ENCODE data around the gene OTUD3. TPM values are rescaled to one million over a fixed set of nuclear protein-coding genes. Genes with fewer than 3 reads are reported as not detected.

OTUD3 gene
- total and polyA plus RNA-seq, 2 of the 13 experiments (the other 11 are each of a cell fraction or from before 2014, with no cell fraction given), result 5.2 to 7.5 TPM

DNA sequence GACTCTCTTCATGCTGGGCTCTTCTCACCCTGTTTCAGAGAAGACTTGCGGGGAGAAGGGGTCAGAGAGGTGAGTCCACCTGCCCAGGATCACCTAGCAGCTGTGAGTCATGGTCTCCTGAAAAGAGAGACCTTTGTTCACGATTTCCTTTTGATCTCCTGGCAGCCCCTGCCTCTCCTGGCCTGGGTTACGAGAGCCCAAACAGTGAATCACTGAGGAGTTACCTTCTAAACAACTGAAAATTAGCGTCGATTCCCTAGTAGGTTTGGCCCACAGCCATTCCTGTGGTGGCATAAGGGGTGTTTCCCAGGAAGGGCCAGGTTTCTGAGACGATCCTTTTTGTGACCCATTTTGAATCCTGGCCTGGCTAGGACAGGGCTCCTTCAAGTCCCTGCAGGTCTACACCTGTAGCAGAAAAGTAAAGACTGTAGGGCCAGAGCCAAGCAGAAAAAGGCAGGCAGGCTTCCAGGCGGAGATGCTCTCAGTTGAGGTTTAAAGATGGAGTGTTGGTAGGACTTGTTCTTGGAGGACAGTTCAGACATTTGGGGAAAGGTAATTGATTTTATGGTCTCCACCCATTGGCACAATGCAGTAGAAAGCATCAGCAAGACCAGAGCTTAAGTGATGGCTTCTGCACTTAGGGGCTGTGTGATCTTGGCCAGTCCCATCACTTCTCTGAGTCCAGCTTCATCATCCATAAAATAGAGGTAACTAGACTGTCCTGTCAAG is 43.3 kb downstream of the OTUD3 start (continued):
- TF ChIP-seq, protein P1, sequence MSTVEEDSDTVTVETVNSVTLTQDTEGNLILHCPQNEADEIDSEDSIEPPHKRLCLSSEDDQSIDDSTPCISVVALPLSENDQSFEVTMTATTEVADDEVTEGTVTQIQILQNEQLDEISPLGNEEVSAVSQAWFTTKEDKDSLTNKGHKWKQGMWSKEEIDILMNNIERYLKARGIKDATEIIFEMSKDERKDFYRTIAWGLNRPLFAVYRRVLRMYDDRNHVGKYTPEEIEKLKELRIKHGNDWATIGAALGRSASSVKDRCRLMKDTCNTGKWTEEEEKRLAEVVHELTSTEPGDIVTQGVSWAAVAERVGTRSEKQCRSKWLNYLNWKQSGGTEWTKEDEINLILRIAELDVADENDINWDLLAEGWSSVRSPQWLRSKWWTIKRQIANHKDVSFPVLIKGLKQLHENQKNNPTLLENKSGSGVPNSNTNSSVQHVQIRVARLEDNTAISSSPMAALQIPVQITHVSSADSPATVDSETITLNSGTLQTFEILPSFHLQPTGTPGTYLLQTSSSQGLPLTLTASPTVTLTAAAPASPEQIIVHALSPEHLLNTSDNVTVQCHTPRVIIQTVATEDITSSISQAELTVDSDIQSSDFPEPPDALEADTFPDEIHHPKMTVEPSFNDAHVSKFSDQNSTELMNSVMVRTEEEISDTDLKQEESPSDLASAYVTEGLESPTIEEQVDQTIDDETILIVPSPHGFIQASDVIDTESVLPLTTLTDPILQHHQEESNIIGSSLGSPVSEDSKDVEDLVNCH (CRISPR knock-in tag; IDR thresholded peaks at IDR 0.05), result no peak
- TF ChIP-seq ZNF44 (CRISPR knock-in tag; IDR thresholded peaks at IDR 0.05) (no peak), BHLHE40 (IDR thresholded peaks at IDR 0.05; ENCODE audit: low read length) (0 out of 2 replicates have a peak, but pooled peaks have one; percentile 6), ELF4 (CRISPR knock-in tag; IDR thresholded peaks at IDR 0.05; ENCODE audit: borderline replicate concordance) (no peak), CBFB (CRISPR knock-in tag; IDR thresholded peaks at IDR 0.05) (0 out of 2 replicates have a peak, but pooled peaks have one; percentile 20), MZF1 (CRISPR knock-in tag; IDR thresholded peaks at IDR 0.05; ENCODE audit: borderline replicate concordance) (no peak), ZNF547 (CRISPR knock-in tag; IDR thresholded peaks at IDR 0.05) (no peak), ZNF17 (CRISPR knock-in tag; IDR thresholded peaks at IDR 0.05) (no peak), MEIS2 (CRISPR knock-in tag; IDR thresholded peaks at IDR 0.05) (no peak), U2AF2 (IDR thresholded peaks at IDR 0.05; ENCODE audit: low read depth, low read length) (no peak), EED (CRISPR knock-in tag; IDR thresholded peaks at IDR 0.05) (no peak), SCMH1 (CRISPR knock-in tag; IDR thresholded peaks at IDR 0.05; ENCODE audit: borderline replicate concordance) (no peak), ARNT (IDR thresholded peaks at IDR 0.05) (no peak), PAF1 (CRISPR knock-in tag; IDR thresholded peaks at IDR 0.05) (no peak), ARNTL (CRISPR knock-in tag; IDR thresholded peaks at IDR 0.05) (0 out of 2 replicates have a peak, but pooled peaks have one; percentile 26), ZNF713 (CRISPR knock-in tag; IDR thresholded peaks at IDR 0.05) (no peak), STAT5B (CRISPR knock-in tag; IDR thresholded peaks at IDR 0.05) (no peak)
- TF ChIP-seq, protein P2, sequence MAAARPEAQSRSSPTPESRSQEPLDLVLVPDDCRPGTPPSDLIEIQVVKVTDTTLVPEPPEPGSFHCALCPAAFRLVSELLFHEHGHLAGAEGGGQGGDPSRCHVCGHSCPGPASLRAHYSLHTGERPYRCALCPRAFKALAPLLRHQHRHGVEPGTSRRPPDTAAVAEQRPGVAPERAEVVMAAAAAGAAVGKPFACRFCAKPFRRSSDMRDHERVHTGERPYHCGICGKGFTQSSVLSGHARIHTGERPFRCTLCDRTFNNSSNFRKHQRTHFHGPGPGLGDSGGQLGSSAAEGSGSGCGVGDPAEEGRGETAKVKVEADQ (CRISPR knock-in tag; IDR thresholded peaks at IDR 0.05; ENCODE audit: borderline replicate concordance), result no peak
- TF ChIP-seq, protein P3, sequence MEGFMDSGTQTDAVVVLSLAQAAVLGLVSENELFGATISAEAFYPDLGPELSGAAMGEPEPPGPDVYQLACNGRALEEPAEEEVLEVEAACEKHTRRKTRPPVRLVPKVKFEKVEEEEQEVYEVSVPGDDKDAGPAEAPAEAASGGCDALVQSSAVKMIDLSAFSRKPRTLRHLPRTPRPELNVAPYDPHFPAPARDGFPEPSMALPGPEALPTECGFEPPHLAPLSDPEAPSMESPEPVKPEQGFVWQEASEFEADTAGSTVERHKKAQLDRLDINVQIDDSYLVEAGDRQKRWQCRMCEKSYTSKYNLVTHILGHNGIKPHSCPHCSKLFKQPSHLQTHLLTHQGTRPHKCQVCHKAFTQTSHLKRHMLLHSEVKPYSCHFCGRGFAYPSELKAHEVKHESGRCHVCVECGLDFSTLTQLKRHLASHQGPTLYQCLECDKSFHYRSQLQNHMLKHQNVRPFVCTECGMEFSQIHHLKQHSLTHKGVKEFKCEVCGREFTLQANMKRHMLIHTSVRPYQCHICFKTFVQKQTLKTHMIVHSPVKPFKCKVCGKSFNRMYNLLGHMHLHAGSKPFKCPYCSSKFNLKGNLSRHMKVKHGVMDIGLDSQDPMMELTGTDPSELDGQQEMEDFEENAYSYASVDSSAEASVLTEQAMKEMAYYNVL (CRISPR knock-in tag; IDR thresholded peaks at IDR 0.05; ENCODE audit: borderline replicate concordance), result peak; percentile 45; the same call in 1 of the 2 replicates
- TF ChIP-seq, protein P4, sequence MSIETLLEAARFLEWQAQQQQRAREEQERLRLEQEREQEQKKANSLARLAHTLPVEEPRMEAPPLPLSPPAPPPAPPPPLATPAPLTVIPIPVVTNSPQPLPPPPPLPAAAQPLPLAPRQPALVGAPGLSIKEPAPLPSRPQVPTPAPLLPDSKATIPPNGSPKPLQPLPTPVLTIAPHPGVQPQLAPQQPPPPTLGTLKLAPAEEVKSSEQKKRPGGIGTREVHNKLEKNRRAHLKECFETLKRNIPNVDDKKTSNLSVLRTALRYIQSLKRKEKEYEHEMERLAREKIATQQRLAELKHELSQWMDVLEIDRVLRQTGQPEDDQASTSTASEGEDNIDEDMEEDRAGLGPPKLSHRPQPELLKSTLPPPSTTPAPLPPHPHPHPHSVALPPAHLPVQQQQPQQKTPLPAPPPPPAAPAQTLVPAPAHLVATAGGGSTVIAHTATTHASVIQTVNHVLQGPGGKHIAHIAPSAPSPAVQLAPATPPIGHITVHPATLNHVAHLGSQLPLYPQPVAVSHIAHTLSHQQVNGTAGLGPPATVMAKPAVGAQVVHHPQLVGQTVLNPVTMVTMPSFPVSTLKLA (IDR thresholded peaks at IDR 0.05), result no peak
- TF ChIP-seq, protein P5, sequence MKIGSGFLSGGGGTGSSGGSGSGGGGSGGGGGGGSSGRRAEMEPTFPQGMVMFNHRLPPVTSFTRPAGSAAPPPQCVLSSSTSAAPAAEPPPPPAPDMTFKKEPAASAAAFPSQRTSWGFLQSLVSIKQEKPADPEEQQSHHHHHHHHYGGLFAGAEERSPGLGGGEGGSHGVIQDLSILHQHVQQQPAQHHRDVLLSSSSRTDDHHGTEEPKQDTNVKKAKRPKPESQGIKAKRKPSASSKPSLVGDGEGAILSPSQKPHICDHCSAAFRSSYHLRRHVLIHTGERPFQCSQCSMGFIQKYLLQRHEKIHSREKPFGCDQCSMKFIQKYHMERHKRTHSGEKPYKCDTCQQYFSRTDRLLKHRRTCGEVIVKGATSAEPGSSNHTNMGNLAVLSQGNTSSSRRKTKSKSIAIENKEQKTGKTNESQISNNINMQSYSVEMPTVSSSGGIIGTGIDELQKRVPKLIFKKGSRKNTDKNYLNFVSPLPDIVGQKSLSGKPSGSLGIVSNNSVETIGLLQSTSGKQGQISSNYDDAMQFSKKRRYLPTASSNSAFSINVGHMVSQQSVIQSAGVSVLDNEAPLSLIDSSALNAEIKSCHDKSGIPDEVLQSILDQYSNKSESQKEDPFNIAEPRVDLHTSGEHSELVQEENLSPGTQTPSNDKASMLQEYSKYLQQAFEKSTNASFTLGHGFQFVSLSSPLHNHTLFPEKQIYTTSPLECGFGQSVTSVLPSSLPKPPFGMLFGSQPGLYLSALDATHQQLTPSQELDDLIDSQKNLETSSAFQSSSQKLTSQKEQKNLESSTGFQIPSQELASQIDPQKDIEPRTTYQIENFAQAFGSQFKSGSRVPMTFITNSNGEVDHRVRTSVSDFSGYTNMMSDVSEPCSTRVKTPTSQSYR (CRISPR knock-in tag; IDR thresholded peaks at IDR 0.05; ENCODE audit: borderline replicate concordance), result no peak
